Psoas muscle (tissue), 8 donors: ENCODE results near the gene IGFLR1. TPM values are rescaled to one million over a fixed set of nuclear protein-coding genes. Genes with fewer than 3 reads are reported as not detected.

Experiments used
- ATAC-seq, 4 donors: fragments of 200-7000 bp; cut with Tn5 transposase; one replicate each; pipeline ENCODE4 v1.9.1; 2020; ENCODE audit warnings: moderate library complexity in 3 of 4, mild to moderate bottlenecking in 2 of 4
- DNase-seq, 2 donors: peaks; one replicate each; pipeline ENCODE4 v3.0.0-alpha.2; 2020
- H3K27ac ChIP-seq: fragments of 200-600 bp; one replicate; pipeline ENCODE4 v1.8.0; 2022
- H3K27me3 ChIP-seq, 3 donors: fragments of 200-600 bp in 1 of 3; one replicate each; pipeline versions ENCODE4 v1.6.1 to v1.8.0; 2013 to 2022; ENCODE audit warnings: low read length in 2 of 3, mild to moderate bottlenecking in 2 of 3, moderate library complexity in 1 of 3; ENCODE audit not compliant: insufficient read depth in 3 of 3
- H3K36me3 ChIP-seq, 2 donors: fragments of 200-600 bp in 1 of 2; one replicate each; pipeline versions ENCODE4 v1.6.1 to v1.8.0; 2013 to 2022; ENCODE audit warnings: low read depth in 1 of 2, mild to moderate bottlenecking in 1 of 2, moderate library complexity in 1 of 2; ENCODE audit not compliant: insufficient read depth in 1 of 2
- H3K4me1 ChIP-seq: fragments of 200-600 bp; one replicate; pipeline ENCODE4 v1.8.0; 2022
- H3K4me3 ChIP-seq: fragments of 200-600 bp; one replicate; pipeline ENCODE4 v1.8.0; 2022; ENCODE audit warnings: mild to moderate bottlenecking
- H3K9me3 ChIP-seq: fragments of 200-600 bp; one replicate; pipeline ENCODE4 v1.8.0; 2022
- CTCF ChIP-seq: fragments of 200-600 bp; IDR thresholded peaks from one replicate; pipeline ENCODE4 v1.8.0; 2022; ENCODE audit warnings: antibody characterized with exemption
- WGBS, 3 donors: extraction: QIAGEN DNeasy Blood & Tissue Kit; methylation state at CpG; one replicate each; pipeline versions ENCODE4 v1.1.6 to v1.1.7; 2013; 5-methylcytosine and 5-hydroxymethylcytosine counted together
- intact Hi-C, 2 donors: fragments of 100-400 bp; cut with DNase I; formaldehyde crosslinking; loops; one replicate each; pipeline versions ENCODE4 v1.11.0 to v1.14.2; 2022
- polyA plus RNA-seq, 3 donors: library from polyadenylated mRNA; stranded (reverse); fragments of 200-250 nt; gene quantifications; one replicate each; pipeline ENCODE4 v1.2.3, GENCODE V29; 2013
- total RNA-seq, 4 donors: library from RNA; stranded (reverse); fragmentation: NEBNext Ultra II Directional in 2 of 4; extraction: Animal tissue kit (Norgen Biotek cat#: 25700) in 2 of 4; gene quantifications; one replicate each; pipeline versions ENCODE4 v1.2.1 to v1.2.4, GENCODE V29; 2021 to 2023
- donor health status: healthy with polysubstance abuse.
- donor health status: DM: no; HTN: no; CAD: no; lungs with moderate emphysema.
- donor health status: Bipolar disorder and iron deficiency.
- donor health status: healthy.
- donor health status: DM: yes; HTN: yes; CAD: no.
- donor health status: DM: no; HTN: no; CAD: no.
- donor health status: DM: no; HTN: no; CAD: no.
- donor health status: DM: yes; HTN: yes; CAD: no.

IGFLR1 gene
- total and polyA plus RNA-seq, 7 donors: 2.0 to 12.4 (median 5.8) TPM

GRCh38 chr19:35739275-35740107 is 2.8 kb downstream of the IGFLR1 start:
- WGBS, 3 donors: 65 to 66% (median 66%) methylated on average over 24 to 29 of the region's 29 CpGs
- TF ChIP-seq CTCF: no peak
- ATAC-seq: no peak

GRCh38 chr19:35738887-35739229 is 3.4 kb downstream of the IGFLR1 start:
- 69 to 91% (median 74%) methylated on average over 2 of the region's 2 CpGs for WGBS, 3 donors
- H3K27me3 ChIP-seq: no peaks in the 10 kb centered on the region
- no peak for DNase-seq
- no peak for TF ChIP-seq CTCF
- peaks cover 12% of the 10 kb centered on the region for H3K4me1 ChIP-seq
- no peak for ATAC-seq
- intact Hi-C loops: loop anchor here in 1 of 2 donors (2.0 kb wide), 1 partner anchor 14 kb away; no protein-coding TSS in a partner anchor
- peak overlapping the region; percentile 69 for H3K27ac ChIP-seq
- H3K36me3 ChIP-seq: peaks cover 0 to 77% of the 10 kb centered on the region in 2 donors
- no peaks in the 10 kb centered on the region for H3K9me3 ChIP-seq
- no peak overlapping the region for H3K4me3 ChIP-seq

More at GRCh38 chr19:35739275-35740107, 2.8 kb downstream of the IGFLR1 start:
- H3K9me3 ChIP-seq: no peaks in the 10 kb centered on the region
- H3K27ac ChIP-seq: peak overlapping the region; percentile 69
- H3K36me3 ChIP-seq: peaks cover 0 to 75% of the 10 kb centered on the region in 2 donors
- H3K4me1 ChIP-seq: peaks cover 19% of the 10 kb centered on the region
- H3K27me3 ChIP-seq: no peaks in the 10 kb centered on the region
- intact Hi-C loops: loop anchor here in 1 of 2 donors (2.0 kb wide), 1 partner anchor 15 kb away; no protein-coding TSS in a partner anchor
- peak overlapping the region; percentile 71 for H3K4me3 ChIP-seq
- DNase-seq: no peak

- Histone ChIP-seq H3K4me3 (no peak overlapping the region), H3K27me3 (no peaks in the 10 kb centered on the region), H3K27ac (no peak overlapping the region), H3K36me3 (peaks cover 0 to 77% of the 10 kb centered on the region in 2 donors), H3K9me3 (no peaks in the 10 kb centered on the region), H3K4me1 (peaks cover 9% of the 10 kb centered on the region)
- intact Hi-C loops: loop anchor here in 1 of 2 donors (2.0 kb wide), 1 partner anchor 13 kb away; no protein-coding TSS in a partner anchor
- no peak for ATAC-seq
- WGBS, 3 donors: 88 to 91% (median 89%) methylated on average over 36 to 37 of the region's 37 CpGs
- no peak for DNase-seq
- no peak for TF ChIP-seq CTCF
These were observed 4.0 kb downstream of the IGFLR1 start for GRCh38 chr19:35738021-35738886.

GRCh38 chr19:35736913-35737886 is 5.1 kb downstream of the IGFLR1 start:
- intact Hi-C loops: no loop called here
- no peak overlapping the region for H3K27ac ChIP-seq
- no peak for DNase-seq

More at GRCh38 chr19:35736913-35737886, 5.1 kb downstream of the IGFLR1 start:
- Histone ChIP-seq H3K4me1 (peaks cover 9% of the 10 kb centered on the region), H3K9me3 (no peaks in the 10 kb centered on the region), H3K4me3 (no peak overlapping the region), H3K36me3 (peaks cover 0 to 76% of the 10 kb centered on the region in 2 donors), H3K27me3 (no peaks in the 10 kb centered on the region)
- TF ChIP-seq CTCF: no peak
- WGBS, 3 donors: 80 to 85% (median 82%) methylated on average over 22 of the region's 22 CpGs
- ATAC-seq: no peak
